ENCODE data around the gene PGGT1B. TPM values are rescaled to one million over a fixed set of nuclear protein-coding genes. Genes with fewer than 3 reads are reported as not detected.
A peak's percentile ranks its signal among the peaks of the same experiment; 100 is the strongest.

Gene PGGT1B
- total and polyA plus RNA-seq, 9 of the 15 experiments (the other 6 are each of a cell fraction or from before 2014, with no cell fraction given) = 5.3 to 33.7 (median 19.8) TPM

DNA sequence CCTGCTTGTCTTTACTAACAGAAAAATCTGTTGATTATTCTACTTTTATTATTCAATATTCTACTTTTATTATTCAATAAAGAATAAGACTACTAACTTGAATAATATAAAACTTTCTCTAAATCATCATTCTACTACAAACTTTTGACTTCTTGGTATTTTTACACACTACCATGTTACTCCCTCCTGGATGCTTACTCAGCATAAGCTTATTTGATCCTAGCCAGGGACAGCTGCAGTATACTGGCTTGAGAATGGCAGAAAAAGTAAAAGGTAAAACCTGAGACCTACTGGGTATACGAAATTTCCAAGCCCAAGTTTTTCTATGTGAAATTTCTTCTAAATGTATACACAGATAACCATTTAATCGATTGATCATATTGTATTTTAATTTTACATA lies 26.1 kb downstream of the PGGT1B start:
- no peak overlapping the region for H3K27ac ChIP-seq (ENCODE audit: extremely low read depth, low read depth, low read length)
- WGBS (ENCODE audit: insufficient coverage, low coverage, missing lambda C conversion rate) = 67% methylated on average over 2 of the region's 2 CpGs
- no peak overlapping the region for H3K4me2 ChIP-seq (ENCODE audit: insufficient read depth, low read length)
- no peak overlapping the region for H3K4me3 ChIP-seq
- DNase-seq (ENCODE audit: extremely low read depth in 1 of 4, low spot score in 3 of 4) (no peak), ATAC-seq (no peak), FAIRE-seq (no peak)
- peaks cover 35% of the 10 kb centered on the region; the same call in 2 of the 3 replicates for H3K36me3 ChIP-seq (ENCODE audit: control insufficient read depth, insufficient read depth, low read length)
- no peaks in the 10 kb centered on the region for H3K79me2 ChIP-seq (ENCODE audit: control insufficient read depth, insufficient read depth, low read length)
- H3K27me3 ChIP-seq (ENCODE audit: control insufficient read depth in 2 of 2, insufficient read depth in 2 of 2, low read length in 2 of 2) = no peaks in the 10 kb centered on the region
- H2AFZ ChIP-seq (ENCODE audit: low read depth, low read length) = no peak overlapping the region
- intact Hi-C loops (cut with micrococcal nuclease) (no loop called here), in situ Hi-C loops (cut with MboI) (no loop called here)
- H4K20me1 ChIP-seq (replicated peaks; ENCODE audit: control insufficient read depth, insufficient read depth, low read length) = no peaks in the 10 kb centered on the region
- H3K9ac ChIP-seq (ENCODE audit: insufficient read depth in 1 of 2, low read depth in 2 of 2, low read length in 2 of 2) = no peak overlapping the region
- H3K4me1 ChIP-seq (replicated peaks in 1 of 2; ENCODE audit: control insufficient read depth in 2 of 2, insufficient read depth in 2 of 2, low read length in 2 of 2) = no peaks in the 10 kb centered on the region
- CTCF ChIA-PET (ENCODE audit: low intra/inter-chr PET ratio) = interaction anchor here (0.7 kb wide), 1 partner anchor 339 kb away, joined by 3 read pairs; no protein-coding TSS in a partner anchor
- POLR2A ChIA-PET = no interaction called here
- no peaks in the 10 kb centered on the region for H3K9me3 ChIP-seq (replicated peaks; ENCODE audit: control insufficient read depth, insufficient read depth, low read depth, low read length)
- BruUV-seq (replicated peaks) = no TSS peak
- no peaks in the 10 kb centered on the region for H3K9me1 ChIP-seq (ENCODE audit: control insufficient read depth, insufficient read depth, low read length)
- no peak for TF ChIP-seq ZNF212 (CRISPR knock-in tag; IDR thresholded peaks at IDR 0.05)
- TF ChIP-seq ZEB2 (IDR thresholded peaks at IDR 0.05) = no peak
- TF ChIP-seq BRD4 (IDR thresholded peaks at IDR 0.05) = no peak
- no peak for TF ChIP-seq RNF219 (CRISPR knock-in tag; IDR thresholded peaks at IDR 0.05)
- TF ChIP-seq SNIP1 (IDR thresholded peaks at IDR 0.05; ENCODE audit: low read depth) = no peak
- TF ChIP-seq BDP1 (IDR thresholded peaks at IDR 0.05; ENCODE audit: insufficient read depth, insufficient read length) = no peak
- TF ChIP-seq ZNF316 (IDR thresholded peaks at IDR 0.05) = peak; percentile 67
- peak; percentile 46 for TF ChIP-seq C11orf30 (IDR thresholded peaks at IDR 0.05; ENCODE audit: low read depth)
- no peak for TF ChIP-seq CBFB (CRISPR knock-in tag; IDR thresholded peaks at IDR 0.05)
- TF ChIP-seq POLR2AphosphoS2 (IDR thresholded peaks at IDR 0.05; ENCODE audit: low read length) = no peak
- TF ChIP-seq, protein P1, sequence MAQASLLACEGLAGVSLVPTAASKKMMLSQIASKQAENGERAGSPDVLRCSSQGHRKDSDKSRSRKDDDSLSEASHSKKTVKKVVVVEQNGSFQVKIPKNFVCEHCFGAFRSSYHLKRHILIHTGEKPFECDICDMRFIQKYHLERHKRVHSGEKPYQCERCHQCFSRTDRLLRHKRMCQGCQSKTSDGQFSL (CRISPR knock-in tag; IDR thresholded peaks at IDR 0.05) = no peak
- TF ChIP-seq, protein P1 (tag; IDR thresholded peaks at IDR 0.05) = no peak
- TF ChIP-seq ZNF444 (CRISPR knock-in tag; IDR thresholded peaks at IDR 0.05) = no peak
- no peak for TF ChIP-seq JUND (IDR thresholded peaks at IDR 0.05; ENCODE audit: borderline replicate concordance, low read depth, low read length)
- TF ChIP-seq JUND (tag; IDR thresholded peaks at IDR 0.05; ENCODE audit: borderline replicate concordance, low read depth, low read length) = no peak
- TF ChIP-seq, protein P2, sequence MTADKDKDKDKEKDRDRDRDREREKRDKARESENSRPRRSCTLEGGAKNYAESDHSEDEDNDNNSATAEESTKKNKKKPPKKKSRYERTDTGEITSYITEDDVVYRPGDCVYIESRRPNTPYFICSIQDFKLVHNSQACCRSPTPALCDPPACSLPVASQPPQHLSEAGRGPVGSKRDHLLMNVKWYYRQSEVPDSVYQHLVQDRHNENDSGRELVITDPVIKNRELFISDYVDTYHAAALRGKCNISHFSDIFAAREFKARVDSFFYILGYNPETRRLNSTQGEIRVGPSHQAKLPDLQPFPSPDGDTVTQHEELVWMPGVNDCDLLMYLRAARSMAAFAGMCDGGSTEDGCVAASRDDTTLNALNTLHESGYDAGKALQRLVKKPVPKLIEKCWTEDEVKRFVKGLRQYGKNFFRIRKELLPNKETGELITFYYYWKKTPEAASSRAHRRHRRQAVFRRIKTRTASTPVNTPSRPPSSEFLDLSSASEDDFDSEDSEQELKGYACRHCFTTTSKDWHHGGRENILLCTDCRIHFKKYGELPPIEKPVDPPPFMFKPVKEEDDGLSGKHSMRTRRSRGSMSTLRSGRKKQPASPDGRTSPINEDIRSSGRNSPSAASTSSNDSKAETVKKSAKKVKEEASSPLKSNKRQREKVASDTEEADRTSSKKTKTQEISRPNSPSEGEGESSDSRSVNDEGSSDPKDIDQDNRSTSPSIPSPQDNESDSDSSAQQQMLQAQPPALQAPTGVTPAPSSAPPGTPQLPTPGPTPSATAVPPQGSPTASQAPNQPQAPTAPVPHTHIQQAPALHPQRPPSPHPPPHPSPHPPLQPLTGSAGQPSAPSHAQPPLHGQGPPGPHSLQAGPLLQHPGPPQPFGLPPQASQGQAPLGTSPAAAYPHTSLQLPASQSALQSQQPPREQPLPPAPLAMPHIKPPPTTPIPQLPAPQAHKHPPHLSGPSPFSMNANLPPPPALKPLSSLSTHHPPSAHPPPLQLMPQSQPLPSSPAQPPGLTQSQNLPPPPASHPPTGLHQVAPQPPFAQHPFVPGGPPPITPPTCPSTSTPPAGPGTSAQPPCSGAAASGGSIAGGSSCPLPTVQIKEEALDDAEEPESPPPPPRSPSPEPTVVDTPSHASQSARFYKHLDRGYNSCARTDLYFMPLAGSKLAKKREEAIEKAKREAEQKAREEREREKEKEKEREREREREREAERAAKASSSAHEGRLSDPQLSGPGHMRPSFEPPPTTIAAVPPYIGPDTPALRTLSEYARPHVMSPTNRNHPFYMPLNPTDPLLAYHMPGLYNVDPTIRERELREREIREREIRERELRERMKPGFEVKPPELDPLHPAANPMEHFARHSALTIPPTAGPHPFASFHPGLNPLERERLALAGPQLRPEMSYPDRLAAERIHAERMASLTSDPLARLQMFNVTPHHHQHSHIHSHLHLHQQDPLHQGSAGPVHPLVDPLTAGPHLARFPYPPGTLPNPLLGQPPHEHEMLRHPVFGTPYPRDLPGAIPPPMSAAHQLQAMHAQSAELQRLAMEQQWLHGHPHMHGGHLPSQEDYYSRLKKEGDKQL (CRISPR knock-in tag; IDR thresholded peaks at IDR 0.05; ENCODE audit: borderline replicate concordance) = no peak
- TF ChIP-seq MAFF (IDR thresholded peaks at IDR 0.05; ENCODE audit: low read length) = peak; percentile 44
- TF ChIP-seq MAFK (IDR thresholded peaks at IDR 0.05; ENCODE audit: low read length) = peak; percentile 30; the same call in 1 of the 2 replicates
